PC-9 (cell line): ENCODE results near the gene USH1C. TPM values are rescaled to one million over a fixed set of nuclear protein-coding genes. Genes with fewer than 3 reads are reported as not detected.

Experiments used
- BruUV-seq: library from RNA; stranded (reverse); fragments of 400-500 nt; replicated peaks from 2 replicates; lab custom pipeline; 2021; lab: Mats Ljungman, UMichigan
- CTCF ChIA-PET: fragments of 300-600 bp; sonication (Branson Sonifier 250); formaldehyde crosslinking; loops from one replicate; lab custom pipeline; 2022; ENCODE audit warnings: antibody characterized with exemption; lab: Charles Lee
- POLR2A ChIA-PET: fragments of 300-600 bp; sonication (Branson Sonifier 250); formaldehyde crosslinking; loops from one replicate; lab custom pipeline; 2022; ENCODE audit warnings: antibody characterized with exemption; ENCODE audit not compliant: unreplicated experiment; lab: Charles Lee
- DNase-seq, 2 experiments: peaks; one replicate each; pipeline versions ENCODE4 v3.0.0 to v3.0.0-alpha.2; 2015 to 2022; ENCODE audit warnings: mixed read lengths in 1 of 2
- H2AFZ ChIP-seq: fragments of 200-600 bp; sonication (generic); 2 replicates; pipeline ENCODE4 v1.8.1; 2017; ENCODE audit warnings: antibody characterized with exemption
- H3F3A ChIP-seq: fragments of 200-600 bp; sonication (generic); 2 replicates; pipeline ENCODE4 v1.8.1; 2017; ENCODE audit warnings: antibody characterized with exemption, mild to moderate bottlenecking, low read depth; ENCODE audit not compliant: insufficient read depth
- H3K27ac ChIP-seq: fragments of 200-600 bp; sonication (generic); 2 replicates; pipeline ENCODE4 v1.6.1; 2016; ENCODE audit warnings: mixed run types
- H3K27me3 ChIP-seq: fragments of 200-600 bp; sonication (generic); 2 replicates; pipeline ENCODE4 v1.6.1; 2016; ENCODE audit warnings: low read depth, mixed run types; ENCODE audit not compliant: insufficient read depth
- H3K36me3 ChIP-seq: fragments of 200-600 bp; sonication (generic); 2 replicates; pipeline ENCODE4 v1.6.1; 2016; ENCODE audit warnings: low read depth, mixed run types
- H3K4me1 ChIP-seq: fragments of 200-600 bp; sonication (generic); replicated peaks from 2 replicates; pipeline ENCODE4 v1.6.1; 2016; ENCODE audit warnings: mixed run types; ENCODE audit not compliant: insufficient read depth
- H3K4me2 ChIP-seq: fragments of 200-600 bp; sonication (generic); 2 replicates; pipeline ENCODE4 v1.6.1; 2017; ENCODE audit warnings: mixed run types
- H3K4me3 ChIP-seq: fragments of 200-600 bp; sonication (generic); 2 replicates; pipeline ENCODE4 v1.6.1; 2016; ENCODE audit warnings: mixed run types
- H3K79me2 ChIP-seq: fragments of 200-600 bp; sonication (generic); 2 replicates; pipeline ENCODE4 v1.6.1; 2017; ENCODE audit warnings: low read depth, mixed run types
- H3K9me2 ChIP-seq: fragments of 200-600 bp; sonication (generic); 2 replicates; pipeline ENCODE4 v1.8.1; 2017; ENCODE audit warnings: mild to moderate bottlenecking; ENCODE audit not compliant: insufficient read depth
- H3K9me3 ChIP-seq: fragments of 200-600 bp; sonication (generic); 2 replicates; pipeline ENCODE4 v1.8.1; 2016; ENCODE audit warnings: low read depth; ENCODE audit not compliant: insufficient read depth
- H4K20me1 ChIP-seq: fragments of 200-600 bp; sonication (generic); 2 replicates; pipeline ENCODE4 v1.8.1; 2017; ENCODE audit not compliant: insufficient read depth
- CTCF ChIP-seq: fragments of 200-600 bp; sonication (generic); conservative IDR thresholded peaks from 2 replicates; pipeline ENCODE4 v1.6.1; 2017; ENCODE audit warnings: mixed run types, antibody characterized with exemption, mild to moderate bottlenecking, moderate library complexity
- EZH2 ChIP-seq: fragments of 200-600 bp; sonication (generic); IDR thresholded peaks from 2 replicates; pipeline ENCODE4 v1.8.0; 2017; ENCODE audit warnings: antibody characterized with exemption, low read depth
- intact Hi-C: fragments of 100-400 bp; cut with micrococcal nuclease; formaldehyde crosslinking; loops from one replicate; pipeline ENCODE4 v1.10.0; 2022; ENCODE audit not compliant: unreplicated experiment
- total RNA-seq: library from RNA; stranded (reverse); gene quantifications from 2 replicates; pipeline ENCODE4 v1.2.3, GENCODE V29; 2021

The USH1C gene
- total RNA-seq, 1 experiment from 2014 or later = not detected

GRCh38 chr11:17564687-17565042, 20.4 kb upstream of the USH1C start:
- H3K9me2 ChIP-seq = no peaks in the 10 kb centered on the region
- no peaks in the 10 kb centered on the region for H3K79me2 ChIP-seq
- POLR2A ChIA-PET = no interaction called here
- no peaks in the 10 kb centered on the region for H3F3A ChIP-seq
- CTCF ChIA-PET = no interaction called here
- intact Hi-C loops = no loop called here
- H3K27me3 ChIP-seq = peaks cover 33% of the 10 kb centered on the region
- no TSS peak for BruUV-seq
- no peak overlapping the region for H3K27ac ChIP-seq
- no peaks in the 10 kb centered on the region for H3K9me3 ChIP-seq
- no peaks in the 10 kb centered on the region for H3K36me3 ChIP-seq
- no peak overlapping the region for H2AFZ ChIP-seq
- TF ChIP-seq CTCF = no peak; the same call in 1 of the 2 replicates
- TF ChIP-seq EZH2 = no peak
- H3K4me3 ChIP-seq = no peak overlapping the region
- H3K4me2 ChIP-seq = no peak overlapping the region
- no peaks in the 10 kb centered on the region for H4K20me1 ChIP-seq
- no peak for DNase-seq
- no peaks in the 10 kb centered on the region for H3K4me1 ChIP-seq

GRCh38 chr11:17563961-17564686, 19.9 kb upstream of the USH1C start:
- peaks cover 27% of the 10 kb centered on the region for H3K27me3 ChIP-seq
- no peak overlapping the region for H2AFZ ChIP-seq
- intact Hi-C loops = no loop called here
- no peaks in the 10 kb centered on the region for H3K9me3 ChIP-seq
- no TSS peak for BruUV-seq
- ChIA-PET POLR2A (no interaction called here), CTCF (no interaction called here)
- H3K9me2 ChIP-seq = no peaks in the 10 kb centered on the region
- H3K4me1 ChIP-seq = no peaks in the 10 kb centered on the region
- no peaks in the 10 kb centered on the region for H3K79me2 ChIP-seq
- H4K20me1 ChIP-seq = no peaks in the 10 kb centered on the region
- no peaks in the 10 kb centered on the region for H3K36me3 ChIP-seq
- no peak overlapping the region for H3K4me3 ChIP-seq
- H3F3A ChIP-seq = no peaks in the 10 kb centered on the region
- H3K27ac ChIP-seq = no peak overlapping the region
- no peak overlapping the region for H3K4me2 ChIP-seq
- TF ChIP-seq EZH2 (no peak), CTCF (no peak)
- DNase-seq = no peak

- CTCF ChIA-PET = no interaction called here
These were observed 19.0 kb upstream of the USH1C start for GRCh38 chr11:17563231-17563646.

More at GRCh38 chr11:17563231-17563646, 19.0 kb upstream of the USH1C start:
- no peaks in the 10 kb centered on the region for H3K9me3 ChIP-seq
- H3F3A ChIP-seq = no peaks in the 10 kb centered on the region
- no peak for TF ChIP-seq EZH2
- no peak; the same call in 1 of the 2 replicates for TF ChIP-seq CTCF
- no peak for DNase-seq
- no peaks in the 10 kb centered on the region for H3K9me2 ChIP-seq
- no peak overlapping the region for H3K4me2 ChIP-seq
- BruUV-seq = no TSS peak
- POLR2A ChIA-PET = no interaction called here
- H3K27me3 ChIP-seq = peaks cover 29% of the 10 kb centered on the region
- intact Hi-C loops = no loop called here
- no peak overlapping the region for H3K4me3 ChIP-seq
- H2AFZ ChIP-seq = no peak overlapping the region
- H4K20me1 ChIP-seq = no peaks in the 10 kb centered on the region
- H3K79me2 ChIP-seq = no peaks in the 10 kb centered on the region
- no peaks in the 10 kb centered on the region for H3K4me1 ChIP-seq
- no peaks in the 10 kb centered on the region for H3K36me3 ChIP-seq
- H3K27ac ChIP-seq = no peak overlapping the region
